ENCODE data around the gene ASTL. TPM values are rescaled to one million over a fixed set of nuclear protein-coding genes. Genes with fewer than 3 reads are reported as not detected.

Gene ASTL
- polyA plus RNA-seq, 1 experiment, result not detected

DNA sequence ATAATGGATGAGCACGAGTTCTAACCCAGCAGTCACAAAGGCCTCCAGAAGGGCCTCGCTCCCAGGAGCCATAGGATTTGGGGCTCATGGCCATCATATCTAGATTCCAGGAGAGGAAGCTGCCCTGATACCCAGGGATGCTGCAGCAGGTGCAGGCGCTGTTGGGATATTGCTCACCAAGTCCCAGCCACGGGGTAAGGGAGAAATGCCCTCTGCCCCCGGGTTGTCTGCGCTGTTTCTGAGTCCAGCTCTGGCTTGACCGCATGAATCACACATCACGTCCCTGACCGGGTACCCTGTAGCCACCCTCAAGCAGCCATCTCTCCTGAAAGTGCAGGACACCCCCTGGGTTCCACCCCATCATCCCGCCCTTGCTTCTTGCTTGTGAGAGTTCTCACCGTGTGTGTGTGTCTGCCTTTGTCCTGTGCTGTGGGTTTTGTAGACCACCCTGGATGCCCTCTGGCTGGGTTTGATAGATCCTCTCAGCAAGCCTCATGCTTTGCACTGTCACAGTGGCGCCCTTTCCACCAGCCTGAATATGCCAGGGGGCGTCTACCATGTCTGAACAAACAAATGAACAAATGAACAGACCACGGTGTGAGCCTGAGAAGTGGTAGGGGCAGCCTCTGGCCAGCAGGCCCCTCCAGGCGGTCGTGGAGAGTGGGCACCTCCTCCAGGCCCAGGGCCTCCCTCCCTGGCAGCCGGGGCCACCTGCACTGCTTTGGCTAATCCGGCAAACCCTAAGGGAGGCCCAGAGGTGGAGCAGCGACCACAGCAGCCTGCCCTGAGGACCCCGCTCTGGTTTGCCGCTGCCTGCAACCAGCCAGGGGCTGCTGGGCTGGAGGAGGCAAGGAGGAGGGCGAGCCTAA, 54.1 kb downstream of the ASTL start:
- TF ChIP-seq, protein P1, sequence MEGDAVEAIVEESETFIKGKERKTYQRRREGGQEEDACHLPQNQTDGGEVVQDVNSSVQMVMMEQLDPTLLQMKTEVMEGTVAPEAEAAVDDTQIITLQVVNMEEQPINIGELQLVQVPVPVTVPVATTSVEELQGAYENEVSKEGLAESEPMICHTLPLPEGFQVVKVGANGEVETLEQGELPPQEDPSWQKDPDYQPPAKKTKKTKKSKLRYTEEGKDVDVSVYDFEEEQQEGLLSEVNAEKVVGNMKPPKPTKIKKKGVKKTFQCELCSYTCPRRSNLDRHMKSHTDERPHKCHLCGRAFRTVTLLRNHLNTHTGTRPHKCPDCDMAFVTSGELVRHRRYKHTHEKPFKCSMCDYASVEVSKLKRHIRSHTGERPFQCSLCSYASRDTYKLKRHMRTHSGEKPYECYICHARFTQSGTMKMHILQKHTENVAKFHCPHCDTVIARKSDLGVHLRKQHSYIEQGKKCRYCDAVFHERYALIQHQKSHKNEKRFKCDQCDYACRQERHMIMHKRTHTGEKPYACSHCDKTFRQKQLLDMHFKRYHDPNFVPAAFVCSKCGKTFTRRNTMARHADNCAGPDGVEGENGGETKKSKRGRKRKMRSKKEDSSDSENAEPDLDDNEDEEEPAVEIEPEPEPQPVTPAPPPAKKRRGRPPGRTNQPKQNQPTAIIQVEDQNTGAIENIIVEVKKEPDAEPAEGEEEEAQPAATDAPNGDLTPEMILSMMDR (IDR thresholded peaks at IDR 0.05; ENCODE audit: insufficient read depth, low read depth, low read length), result no peak
- POLR2A ChIA-PET, result no interaction called here
- peaks cover 8% of the 10 kb centered on the region for H3K27me3 ChIP-seq (ENCODE audit: control insufficient read depth, insufficient read depth, low read length)
- H3K4me3 ChIP-seq (ENCODE audit: low read depth, low read length), result no peak overlapping the region
- no peak for DNase-seq (ENCODE audit: low read depth)
- CTCF ChIA-PET, result no interaction called here
- no peaks in the 10 kb centered on the region for H3K36me3 ChIP-seq (ENCODE audit: control insufficient read depth, insufficient read depth, low read length)

DNA sequence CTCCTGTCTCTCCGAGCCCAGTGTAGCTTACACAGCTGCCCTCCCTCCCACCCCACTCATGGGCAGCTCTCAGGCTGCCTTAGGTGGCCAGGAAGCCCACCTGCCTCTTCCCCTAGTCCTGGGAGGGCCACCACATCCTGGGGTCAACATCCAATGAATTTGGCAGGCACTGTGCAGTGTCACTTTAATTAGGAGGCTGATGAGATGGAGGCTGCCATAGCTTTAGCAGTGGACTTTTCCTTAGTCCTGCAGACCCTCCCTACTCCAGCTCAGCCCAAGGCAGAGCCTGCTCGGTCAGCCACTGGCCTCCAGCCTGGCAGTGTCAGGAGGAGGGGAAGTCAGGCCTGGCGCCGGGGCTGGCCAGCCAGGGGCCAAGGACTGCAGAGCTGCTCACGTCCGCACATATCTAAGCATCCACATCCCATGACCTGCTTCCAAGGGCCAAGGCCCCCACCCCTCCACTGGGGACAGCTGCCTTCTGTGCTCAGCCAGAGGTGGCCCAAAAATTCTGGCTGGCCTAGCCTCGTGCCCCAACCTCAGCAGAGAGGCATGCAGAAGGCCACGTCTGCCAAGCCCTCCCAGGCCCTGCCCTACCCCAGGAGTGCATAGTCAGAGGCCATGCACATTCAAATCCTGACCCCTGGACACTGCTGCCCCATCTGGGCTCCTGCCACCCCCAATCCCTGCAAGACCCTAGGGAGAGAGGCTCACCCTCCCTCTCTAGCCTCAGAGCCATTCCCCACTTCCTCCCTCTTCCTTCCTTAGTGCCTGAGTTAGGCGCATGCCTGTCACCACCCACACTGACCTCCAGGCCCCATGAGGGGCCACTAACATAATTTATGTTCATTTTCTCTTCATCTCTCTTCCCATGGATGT, 55.0 kb downstream of the ASTL start:
- H3K4me3 ChIP-seq (ENCODE audit: low read depth, low read length), result no peak overlapping the region
- peaks cover 7% of the 10 kb centered on the region for H3K27me3 ChIP-seq (ENCODE audit: control insufficient read depth, insufficient read depth, low read length)
- no peaks in the 10 kb centered on the region for H3K36me3 ChIP-seq (ENCODE audit: control insufficient read depth, insufficient read depth, low read length)
- ChIA-PET POLR2A (no interaction called here), CTCF (interaction anchor here (1.2 kb wide), 1 partner anchor 61 kb away, joined by 3 read pairs; no protein-coding TSS in a partner anchor)
- TF ChIP-seq, protein P1 (IDR thresholded peaks at IDR 0.05; ENCODE audit: insufficient read depth, low read depth, low read length), result no peak
- DNase-seq (ENCODE audit: low read depth), result no peak

DNA sequence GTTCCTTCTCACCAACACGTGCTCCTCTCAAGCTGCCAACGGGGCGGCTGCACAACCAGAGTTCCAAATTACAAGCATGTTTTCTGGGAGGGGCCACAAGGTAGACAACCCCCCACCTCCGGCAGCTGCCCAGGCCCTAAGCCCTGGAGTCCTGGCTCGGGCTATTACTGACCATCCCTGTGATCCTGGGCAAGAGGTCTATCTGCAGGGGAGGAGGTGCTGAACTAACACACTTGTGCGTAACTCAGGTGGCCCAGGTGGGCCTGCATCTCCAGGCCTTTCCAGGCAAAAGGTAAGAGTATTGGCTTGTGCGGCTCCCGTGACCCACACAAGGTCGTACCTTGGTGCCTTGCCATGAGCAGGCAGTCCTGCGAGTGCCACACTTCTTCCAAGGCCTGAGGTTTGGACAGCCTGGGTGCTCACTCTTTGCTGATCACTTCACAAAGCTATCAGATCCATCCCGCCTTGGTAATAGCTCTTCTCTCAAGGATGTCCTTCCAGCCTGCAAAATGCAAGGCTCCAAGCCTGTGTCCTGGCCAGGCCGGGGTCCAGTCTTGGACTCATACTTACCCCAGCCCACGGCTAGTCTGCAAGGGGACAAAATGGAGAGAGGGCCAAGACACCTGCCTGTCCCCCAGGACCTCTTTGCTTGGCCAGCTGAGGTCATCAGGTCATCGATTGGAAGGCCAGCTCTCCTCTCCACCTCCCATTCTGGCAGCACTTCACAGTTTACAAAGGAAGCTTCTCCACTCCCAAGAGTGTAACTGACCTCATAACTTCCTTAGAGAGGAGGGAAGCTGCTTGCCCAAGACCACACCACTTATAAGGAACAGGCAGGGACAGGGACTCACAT, 55.9 kb downstream of the ASTL start:
- Histone ChIP-seq H3K4me3 (ENCODE audit: low read depth, low read length) (no peak overlapping the region), H3K36me3 (ENCODE audit: control insufficient read depth, insufficient read depth, low read length) (no peaks in the 10 kb centered on the region), H3K27me3 (ENCODE audit: control insufficient read depth, insufficient read depth, low read length) (peaks cover 3% of the 10 kb centered on the region; the same call in 1 of the 2 replicates)
- TF ChIP-seq, protein P1 (IDR thresholded peaks at IDR 0.05; ENCODE audit: insufficient read depth, low read depth, low read length), result no peak
- no peak for DNase-seq (ENCODE audit: low read depth)
- CTCF ChIA-PET, result interaction anchor here (1.2 kb wide), 1 partner anchor 60 kb away, joined by 3 read pairs; no protein-coding TSS in a partner anchor
- POLR2A ChIA-PET, result no interaction called here

DNA sequence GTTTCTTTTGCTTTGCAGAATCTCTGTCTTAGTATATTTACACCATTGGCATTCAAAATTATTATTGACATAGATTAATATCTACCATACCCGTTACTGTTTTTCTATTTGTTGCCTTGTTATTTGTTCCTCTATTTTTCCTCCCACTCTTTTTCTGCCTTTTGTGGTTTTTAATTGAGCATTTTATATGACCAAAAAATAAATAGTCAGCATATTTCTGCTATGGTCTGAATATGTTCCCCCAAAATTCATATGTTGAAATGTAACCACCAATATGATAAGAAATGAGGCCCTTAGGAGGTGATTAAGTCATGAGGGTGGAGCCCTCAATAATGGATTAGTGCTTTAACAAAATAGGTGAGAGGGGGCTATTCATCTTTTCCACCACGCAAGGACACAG, 57.3 kb downstream of the ASTL start:
- TF ChIP-seq, protein P1 (IDR thresholded peaks at IDR 0.05; ENCODE audit: insufficient read depth, low read depth, low read length), result no peak
- DNase-seq (ENCODE audit: low read depth), result no peak
- H3K36me3 ChIP-seq (ENCODE audit: control insufficient read depth, insufficient read depth, low read length), result no peaks in the 10 kb centered on the region
- POLR2A ChIA-PET, result no interaction called here
- H3K4me3 ChIP-seq (ENCODE audit: low read depth, low read length), result no peak overlapping the region
- CTCF ChIA-PET, result no interaction called here
- peaks cover 3% of the 10 kb centered on the region; the same call in 1 of the 2 replicates for H3K27me3 ChIP-seq (ENCODE audit: control insufficient read depth, insufficient read depth, low read length)
